Mucosa of rectum (tissue), 2 donors: ENCODE data around the gene BTBD9.

Experiments
- H3K27ac ChIP-seq, 2 donors: one replicate each; pipeline ENCODE4 v1.7.0; 2013; ENCODE audit warnings: inconsistent platforms in 2 of 2, low read depth in 2 of 2, low read length in 2 of 2
- H3K27me3 ChIP-seq, 2 donors: one replicate each; pipeline ENCODE4 v1.7.0; 2013; ENCODE audit warnings: low read length in 2 of 2; ENCODE audit not compliant: control insufficient read depth in 2 of 2, insufficient read depth in 2 of 2
- H3K36me3 ChIP-seq, 2 donors: one replicate each; pipeline ENCODE4 v1.7.0; 2013; ENCODE audit warnings: low read length in 2 of 2; ENCODE audit not compliant: control insufficient read depth in 2 of 2, insufficient read depth in 2 of 2
- H3K4me1 ChIP-seq, 2 donors: one replicate each; pipeline ENCODE4 v1.7.0; 2013; ENCODE audit warnings: low read length in 2 of 2, mild to moderate bottlenecking in 1 of 2; ENCODE audit not compliant: control insufficient read depth in 2 of 2, insufficient read depth in 2 of 2
- H3K4me3 ChIP-seq, 2 donors: one replicate each; pipeline ENCODE4 v1.7.0; 2013; ENCODE audit warnings: low read length in 2 of 2
- H3K9ac ChIP-seq, 2 donors: one replicate each; pipeline ENCODE4 v1.7.0; 2013; ENCODE audit warnings: low read length in 2 of 2, low read depth in 1 of 2, mild to moderate bottlenecking in 1 of 2
- H3K9me3 ChIP-seq, 2 donors: one replicate each; pipeline ENCODE4 v1.7.0; 2013; ENCODE audit warnings: low read length in 2 of 2; ENCODE audit not compliant: control insufficient read depth in 2 of 2
- donor health status: healthy.
- donor health status: Normal muscosa, but diverticular disease.

Gene BTBD9

DNA sequence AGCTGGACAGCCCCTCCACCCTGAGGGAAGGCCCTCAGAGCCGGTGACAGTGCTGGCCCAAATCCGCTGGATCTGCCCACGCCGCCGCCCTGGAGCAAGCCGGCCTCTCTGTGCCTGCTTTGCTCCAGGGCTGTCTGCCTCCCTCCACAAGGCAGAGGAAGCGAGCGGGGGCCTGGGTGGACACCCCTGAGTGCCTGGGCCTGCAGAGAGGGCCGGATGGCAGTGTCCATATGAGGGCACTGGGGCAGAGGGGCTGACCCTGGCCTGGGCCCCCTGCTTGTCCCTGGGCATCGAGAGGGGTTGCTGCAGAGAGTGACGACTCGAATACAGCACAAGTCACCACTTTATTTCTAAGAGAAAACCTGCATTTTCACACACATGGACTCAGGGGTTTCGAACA lies 471.6 kb downstream of the BTBD9 start:
- Histone ChIP-seq H3K9me3 (no peaks in the 10 kb centered on the region), H3K4me1 (peaks cover 11 to 36% of the 10 kb centered on the region in 2 donors), H3K36me3 (no peaks in the 10 kb centered on the region), H3K27me3 (no peaks in the 10 kb centered on the region), H3K4me3 (no peak overlapping the region), H3K9ac (no peak overlapping the region), H3K27ac (no peak overlapping the region)

DNA sequence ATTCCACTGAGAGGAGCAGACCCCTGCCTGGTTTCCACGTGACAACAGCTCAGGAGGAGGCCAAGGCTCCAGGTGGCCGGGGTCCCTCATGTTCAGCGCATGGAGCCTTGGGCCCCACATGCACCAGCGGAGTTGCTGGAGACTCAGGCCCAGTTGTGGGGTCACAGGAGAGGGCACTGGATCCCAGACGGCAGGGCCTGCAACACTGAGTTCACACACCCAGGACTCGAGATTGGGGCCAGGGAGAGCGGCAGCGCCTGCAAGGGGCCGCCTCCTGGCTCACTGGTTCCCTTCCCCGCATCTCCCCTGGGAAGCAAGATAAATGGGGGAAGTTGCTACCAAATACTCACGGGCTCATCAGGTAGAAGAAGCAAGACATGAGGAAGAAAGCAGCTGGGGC lies 472.1 kb downstream of the BTBD9 start:
- Histone ChIP-seq H3K36me3 (no peaks in the 10 kb centered on the region), H3K4me1 (peaks cover 8 to 30% of the 10 kb centered on the region in 2 donors), H3K27ac (no peak overlapping the region), H3K9me3 (no peaks in the 10 kb centered on the region), H3K9ac (no peak overlapping the region), H3K27me3 (no peaks in the 10 kb centered on the region), H3K4me3 (no peak overlapping the region)

DNA sequence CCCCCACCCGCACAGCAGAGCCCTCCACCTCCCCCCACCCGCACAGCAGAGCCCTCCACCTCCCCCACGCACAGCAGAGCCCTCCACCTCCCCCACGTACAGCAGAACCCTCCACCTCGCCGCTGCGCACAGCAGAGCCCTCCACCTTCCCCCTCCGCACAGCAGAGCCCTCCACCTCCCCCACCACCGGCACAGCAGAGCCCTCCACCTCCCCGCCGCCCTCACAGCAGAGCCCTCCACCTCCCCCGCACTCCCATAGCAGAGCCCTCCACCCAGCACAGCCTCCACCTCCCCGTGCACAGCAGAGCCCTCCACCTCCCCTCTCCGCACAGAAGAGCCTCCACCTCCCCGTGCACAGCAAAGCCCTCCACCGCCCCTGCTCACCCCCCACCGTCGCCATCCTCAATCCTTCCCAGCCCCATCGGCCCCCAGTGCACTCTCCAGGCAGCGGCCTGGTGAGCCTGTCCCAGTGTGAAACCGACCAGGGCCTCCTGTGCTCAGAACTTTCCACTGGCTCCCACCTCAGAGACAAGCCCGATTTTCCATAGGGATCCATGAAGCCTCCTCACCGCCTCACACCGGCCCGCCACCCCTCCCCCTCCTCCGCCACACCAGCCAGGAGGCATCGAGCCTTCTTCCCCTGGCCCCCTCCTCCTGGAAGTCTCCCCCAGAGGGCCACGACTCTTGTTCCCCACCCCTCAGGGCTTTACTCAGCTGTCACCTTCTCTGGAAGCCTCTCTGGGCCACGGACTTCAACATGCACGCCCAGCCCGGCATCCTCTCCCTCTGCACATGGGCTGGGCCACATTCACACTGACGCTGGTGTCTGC lies 473.1 kb downstream of the BTBD9 start:
- H3K27me3 ChIP-seq, result no peaks in the 10 kb centered on the region
- no peak overlapping the region for H3K4me3 ChIP-seq
- peaks cover 7 to 24% of the 10 kb centered on the region in 2 donors for H3K4me1 ChIP-seq
- H3K27ac ChIP-seq, result no peak overlapping the region
- H3K36me3 ChIP-seq, result no peaks in the 10 kb centered on the region
- no peak overlapping the region for H3K9ac ChIP-seq
- no peaks in the 10 kb centered on the region for H3K9me3 ChIP-seq

DNA sequence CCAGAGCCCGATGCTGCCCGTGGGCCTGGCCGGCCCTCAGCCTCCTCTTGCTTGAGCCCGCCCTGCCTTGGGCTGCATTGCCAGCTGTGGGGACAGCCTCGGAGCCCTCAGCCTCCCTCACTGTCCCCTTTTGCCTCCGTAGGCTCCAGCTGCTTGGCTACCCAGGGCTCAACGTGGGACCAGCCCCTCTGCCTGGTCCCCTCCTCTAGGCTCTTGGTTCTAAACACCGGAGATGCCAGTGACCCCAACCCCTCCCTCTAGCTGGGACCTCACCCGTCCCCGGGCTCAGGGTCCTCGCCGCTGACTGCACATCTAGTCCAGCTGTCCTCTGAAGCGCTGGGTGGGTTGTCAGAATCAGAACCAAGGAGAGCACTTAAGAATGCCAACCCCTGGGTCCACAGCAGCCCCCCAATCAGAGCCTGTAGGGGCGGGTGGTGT lies 475.0 kb downstream of the BTBD9 start:
- Histone ChIP-seq H3K27ac (no peak overlapping the region), H3K4me1 (peaks cover 0 to 7% of the 10 kb centered on the region in 2 donors), H3K4me3 (no peak overlapping the region)

DNA sequence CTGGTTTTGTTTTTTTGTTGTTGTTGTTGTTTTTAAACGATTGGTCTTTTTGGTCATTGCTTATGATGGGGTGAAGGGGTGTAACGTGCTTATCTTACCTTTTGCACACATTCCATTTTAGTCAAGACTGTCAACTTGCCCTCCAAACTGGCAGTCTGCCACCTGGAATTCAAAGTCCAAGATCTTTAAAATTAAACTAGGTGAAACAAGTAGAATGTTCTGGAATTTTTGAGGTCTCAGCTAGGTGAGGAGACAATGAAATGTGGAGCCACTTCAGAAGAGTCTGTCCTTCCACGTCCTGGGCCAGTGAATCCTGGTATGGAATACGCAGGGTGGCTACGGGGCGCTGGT lies 475.6 kb downstream of the BTBD9 start:
- peaks cover 0 to 7% of the 10 kb centered on the region in 2 donors for H3K4me1 ChIP-seq
- H3K4me3 ChIP-seq, result no peak overlapping the region
- H3K36me3 ChIP-seq, result no peaks in the 10 kb centered on the region
- H3K9me3 ChIP-seq, result no peaks in the 10 kb centered on the region
- no peaks in the 10 kb centered on the region for H3K27me3 ChIP-seq
- no peak overlapping the region for H3K27ac ChIP-seq
- H3K9ac ChIP-seq, result no peak overlapping the region

More for the DNA sequence above, 475.0 kb downstream of the BTBD9 start:
- Histone ChIP-seq H3K9me3 (no peaks in the 10 kb centered on the region), H3K9ac (no peak overlapping the region), H3K36me3 (no peaks in the 10 kb centered on the region), H3K27me3 (no peaks in the 10 kb centered on the region)

DNA sequence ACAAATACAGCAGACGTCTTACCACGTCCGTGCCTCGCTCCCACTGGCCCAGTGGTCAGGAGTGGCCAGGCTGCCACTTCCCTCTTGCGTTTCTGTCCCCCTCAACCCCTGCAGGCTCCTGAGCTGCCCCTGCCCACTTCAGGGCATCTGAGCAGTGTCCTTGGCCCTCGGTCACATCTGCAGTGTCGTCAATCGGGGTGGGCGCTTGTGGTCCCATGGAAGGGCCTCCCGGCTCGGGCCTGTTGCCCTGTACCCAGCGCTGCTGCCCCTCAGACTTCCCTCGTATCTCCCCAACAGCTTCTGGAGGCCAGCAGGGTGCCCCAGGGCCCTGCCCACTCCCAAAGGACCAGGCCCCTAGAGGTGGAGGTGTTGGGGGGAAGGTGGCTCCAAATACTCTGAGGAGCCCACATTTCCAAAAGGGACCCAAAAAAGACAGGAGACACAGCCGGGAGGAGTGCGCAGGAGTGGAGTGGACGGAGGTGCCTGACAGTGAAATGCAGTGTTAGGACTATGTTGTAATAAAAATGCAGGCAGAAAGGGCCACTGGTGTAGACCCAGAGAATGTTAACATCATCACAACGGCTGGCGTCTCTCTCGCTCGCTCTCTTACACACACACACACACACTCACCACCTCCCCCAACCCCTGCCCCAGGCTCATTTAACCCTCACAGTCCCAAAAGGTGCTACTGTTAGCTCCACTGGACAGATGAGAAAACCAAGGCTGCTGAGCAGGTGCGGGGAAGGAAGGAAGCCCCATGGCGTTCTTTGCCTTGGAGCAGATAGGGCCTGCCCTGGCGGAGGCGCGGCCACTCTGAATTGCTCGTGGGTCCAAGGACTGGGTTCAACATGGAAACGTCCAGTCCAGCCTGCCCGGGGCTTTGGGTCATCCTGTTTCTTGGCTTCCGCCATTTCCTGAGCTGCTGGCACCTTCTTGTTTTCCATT lies 476.3 kb downstream of the BTBD9 start:
- Histone ChIP-seq H3K36me3 (no peaks in the 10 kb centered on the region), H3K4me1 (peaks cover 0 to 7% of the 10 kb centered on the region in 2 donors), H3K27ac (no peak overlapping the region), H3K9me3 (no peaks in the 10 kb centered on the region), H3K9ac (no peak overlapping the region), H3K27me3 (no peaks in the 10 kb centered on the region), H3K4me3 (no peak overlapping the region)

DNA sequence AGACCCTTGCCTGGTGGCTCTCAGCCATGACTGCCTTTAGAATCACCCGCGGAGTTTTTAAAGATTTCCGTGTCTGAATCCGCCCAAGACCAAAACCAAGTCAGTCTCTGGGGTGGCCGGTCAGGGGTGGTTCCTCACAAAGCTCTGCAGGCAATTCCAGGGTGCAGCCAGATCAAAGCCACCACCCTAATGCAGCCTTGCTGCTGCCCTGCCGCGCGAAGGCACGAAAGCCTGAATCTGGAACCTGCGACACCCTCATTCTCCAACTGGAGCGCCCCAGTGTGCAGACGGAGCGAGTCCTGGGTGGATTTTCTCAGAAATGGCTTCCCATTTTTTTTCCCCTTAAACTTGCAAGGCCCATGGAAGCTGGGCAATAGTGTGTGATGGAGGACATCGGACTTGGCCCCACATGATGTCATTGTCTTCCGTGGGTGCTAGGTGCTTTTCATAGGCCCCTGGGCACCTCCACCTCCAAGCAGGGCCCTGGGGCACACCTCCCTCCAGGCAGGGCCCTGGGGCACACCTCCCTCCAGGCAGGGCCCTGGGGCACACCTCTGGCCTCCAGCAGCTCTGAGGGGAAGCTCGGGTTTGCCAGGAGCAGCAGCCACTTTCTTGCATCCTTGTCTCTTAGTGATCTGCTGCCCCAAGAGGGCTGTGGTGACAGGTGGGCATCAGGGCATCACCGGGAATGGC lies 477.1 kb downstream of the BTBD9 start:
- Histone ChIP-seq H3K4me3 (no peak overlapping the region), H3K4me1 (peaks cover 0 to 7% of the 10 kb centered on the region in 2 donors), H3K9ac (no peak overlapping the region), H3K9me3 (no peaks in the 10 kb centered on the region), H3K27me3 (no peaks in the 10 kb centered on the region), H3K36me3 (no peaks in the 10 kb centered on the region), H3K27ac (no peak overlapping the region)

DNA sequence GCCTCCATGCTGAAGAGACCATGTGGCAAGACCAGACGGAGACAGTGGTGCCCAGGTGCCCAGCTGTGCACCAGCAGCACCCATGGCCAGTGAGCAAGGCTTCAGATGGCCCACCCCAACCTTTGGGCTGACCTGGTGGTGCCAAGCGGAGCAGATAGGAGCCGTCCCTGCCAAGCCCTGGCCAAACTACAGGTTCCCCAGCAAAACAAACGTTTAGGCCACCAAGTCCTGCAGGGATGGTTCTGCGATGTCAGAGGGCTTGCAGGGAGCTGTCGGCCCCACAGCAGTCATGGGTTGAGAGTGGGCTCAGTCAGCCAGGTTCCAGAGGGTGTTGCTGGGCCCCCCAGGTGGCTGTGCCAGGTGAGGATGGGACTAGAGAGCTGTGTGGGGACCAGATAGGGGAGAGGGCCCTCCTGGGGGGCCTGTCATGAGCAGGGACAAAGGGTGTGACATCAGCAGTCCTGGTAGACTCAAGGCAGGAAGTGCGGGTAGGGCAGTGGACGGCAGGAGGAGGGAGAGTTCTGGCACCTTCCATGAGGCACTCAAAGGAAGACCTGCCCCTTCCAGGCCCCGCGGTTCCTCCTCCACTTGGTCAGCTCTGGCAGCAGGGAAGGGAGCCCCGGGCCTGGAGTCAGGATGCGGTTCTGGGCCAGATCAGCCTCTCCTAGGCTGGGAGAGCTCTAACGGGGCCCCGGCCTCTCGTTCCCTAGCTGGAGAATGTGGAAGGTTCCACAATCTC lies 477.8 kb downstream of the BTBD9 start:
- H3K9me3 ChIP-seq, result no peaks in the 10 kb centered on the region
- H3K27me3 ChIP-seq, result no peaks in the 10 kb centered on the region
- H3K4me3 ChIP-seq, result no peak overlapping the region
- no peak overlapping the region for H3K27ac ChIP-seq
- H3K4me1 ChIP-seq, result peaks cover 0 to 7% of the 10 kb centered on the region in 2 donors
- no peak overlapping the region for H3K9ac ChIP-seq
- no peaks in the 10 kb centered on the region for H3K36me3 ChIP-seq

DNA sequence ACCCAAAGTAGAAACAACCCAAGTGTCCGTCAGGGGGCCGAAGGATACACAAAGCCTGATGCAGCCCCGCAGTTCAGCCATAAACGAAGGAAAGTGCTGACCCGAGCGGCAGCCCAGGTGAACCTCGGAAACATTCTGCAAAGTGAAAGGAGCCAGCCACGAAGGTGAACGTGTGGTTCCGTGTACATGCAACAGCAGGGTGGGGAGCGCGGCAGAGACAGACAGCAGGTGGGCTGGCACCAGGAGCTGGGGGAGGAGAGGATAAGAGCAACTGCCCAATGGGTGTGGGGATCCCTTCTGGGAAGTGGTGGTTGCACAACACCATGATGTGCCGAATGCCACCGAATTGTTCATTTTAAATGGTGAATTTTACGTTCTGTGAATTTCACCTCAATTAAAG lies 478.4 kb downstream of the BTBD9 start:
- no peak overlapping the region for H3K27ac ChIP-seq
- no peak overlapping the region for H3K4me3 ChIP-seq
- H3K9ac ChIP-seq, result no peak overlapping the region
- H3K27me3 ChIP-seq, result no peaks in the 10 kb centered on the region
- H3K36me3 ChIP-seq, result no peaks in the 10 kb centered on the region
- peaks cover 0 to 7% of the 10 kb centered on the region in 2 donors for H3K4me1 ChIP-seq
- no peaks in the 10 kb centered on the region for H3K9me3 ChIP-seq
